Bronchial epithelial cell (primary cell): ENCODE results near the gene SUGP2. TPM values are rescaled to one million over a fixed set of nuclear protein-coding genes. Genes with fewer than 3 reads are reported as not detected.

Source experiments
- DNase-seq: peaks from one replicate; pipeline ENCODE4 v3.0.0-alpha.2; 2010; ENCODE audit warnings: low read depth
- FAIRE-seq: peaks from 2 replicates; lab custom pipeline; 2011; peaks lifted over from hg19 to GRCh38; lab: Jason Lieb, UNC
- H3K27me3 ChIP-seq: 2 replicates; pipeline ENCODE4 v1.5.1; 2011; ENCODE audit warnings: low read length; ENCODE audit not compliant: control insufficient read depth, insufficient read depth
- H3K36me3 ChIP-seq: 2 replicates; pipeline ENCODE4 v1.5.1; 2011; ENCODE audit warnings: low read length; ENCODE audit not compliant: control insufficient read depth, insufficient read depth
- H3K4me3 ChIP-seq: 2 replicates; pipeline ENCODE4 v1.5.1; 2011; ENCODE audit warnings: mild to moderate bottlenecking, low read depth, low read length, control low read depth
- CTCF ChIP-seq: IDR thresholded peaks from 2 replicates; pipeline ENCODE4 v1.5.1; 2011; ENCODE audit warnings: mild to moderate bottlenecking, moderate library complexity, low read length, control low read depth, inconsistent platforms; ENCODE audit not compliant: insufficient read depth, severe bottlenecking
- total RNA-seq: library from RNA; depleted of rRNA; stranded (reverse); fragments of >200 nt; gene quantifications from 2 replicates; pipeline ENCODE4 v1.2.1, GENCODE V29; 2014

Gene SUGP2
- total RNA-seq, 1 donor from 2014 or later, result 21.6 TPM

DNA sequence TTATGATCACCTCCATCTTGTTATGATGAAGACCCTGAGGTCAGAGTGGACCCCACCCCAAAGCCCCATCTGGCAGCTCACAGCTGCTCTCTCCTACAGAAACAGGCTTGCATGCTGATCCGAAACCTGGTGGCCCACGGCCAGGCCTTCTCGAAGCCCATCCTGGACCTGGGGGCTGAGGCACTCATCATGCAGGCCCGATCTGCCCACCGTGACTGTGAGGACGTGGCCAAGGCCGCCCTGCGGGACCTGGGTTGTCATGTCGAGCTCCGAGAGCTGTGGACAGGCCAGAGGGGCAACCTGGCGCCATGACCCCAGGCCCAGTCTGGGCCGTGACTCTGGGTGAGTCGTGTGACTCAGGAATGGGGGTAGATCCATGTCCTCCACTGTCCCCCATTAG lies 24.0 kb upstream of the SUGP2 start:
- DNase-seq (no peak), FAIRE-seq (no peak)
- no peak for TF ChIP-seq CTCF
- Histone ChIP-seq H3K4me3 (no peak overlapping the region), H3K27me3 (no peaks in the 10 kb centered on the region), H3K36me3 (peaks cover 32% of the 10 kb centered on the region)

- FAIRE-seq, result no peak
- no peak for TF ChIP-seq CTCF
- peaks cover 38% of the 10 kb centered on the region for H3K36me3 ChIP-seq
Observed at GRCh38 chr19:19056636-19057275, 23.4 kb upstream of the SUGP2 start.

DNA sequence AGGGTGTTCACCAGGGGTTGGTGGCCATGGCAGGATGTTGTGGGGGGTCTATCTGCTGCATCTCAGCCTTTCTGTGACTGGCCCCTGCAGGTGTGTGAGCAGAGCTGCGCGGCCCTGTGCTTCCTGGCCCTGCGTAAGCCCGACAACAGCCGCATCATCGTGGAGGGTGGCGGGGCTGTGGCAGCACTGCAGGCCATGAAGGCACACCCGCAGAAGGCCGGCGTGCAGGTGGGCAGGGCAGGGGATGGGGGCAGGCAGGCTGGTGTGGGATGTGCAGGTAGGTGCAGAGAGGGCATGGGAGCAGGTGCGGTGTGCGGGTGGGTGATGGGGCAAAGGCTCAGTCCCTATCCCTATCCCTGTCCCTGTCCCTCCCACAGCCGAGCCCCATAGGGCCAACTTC lies 22.4 kb upstream of the SUGP2 start:
- FAIRE-seq, result no peak
- no peak for TF ChIP-seq CTCF
- Histone ChIP-seq H3K4me3 (no peak overlapping the region), H3K36me3 (peaks cover 40% of the 10 kb centered on the region), H3K27me3 (no peaks in the 10 kb centered on the region)
- DNase-seq, result no peak

More at GRCh38 chr19:19056636-19057275, 23.4 kb upstream of the SUGP2 start:
- DNase-seq, result no peak
- Histone ChIP-seq H3K27me3 (no peaks in the 10 kb centered on the region), H3K4me3 (no peak overlapping the region)

DNA sequence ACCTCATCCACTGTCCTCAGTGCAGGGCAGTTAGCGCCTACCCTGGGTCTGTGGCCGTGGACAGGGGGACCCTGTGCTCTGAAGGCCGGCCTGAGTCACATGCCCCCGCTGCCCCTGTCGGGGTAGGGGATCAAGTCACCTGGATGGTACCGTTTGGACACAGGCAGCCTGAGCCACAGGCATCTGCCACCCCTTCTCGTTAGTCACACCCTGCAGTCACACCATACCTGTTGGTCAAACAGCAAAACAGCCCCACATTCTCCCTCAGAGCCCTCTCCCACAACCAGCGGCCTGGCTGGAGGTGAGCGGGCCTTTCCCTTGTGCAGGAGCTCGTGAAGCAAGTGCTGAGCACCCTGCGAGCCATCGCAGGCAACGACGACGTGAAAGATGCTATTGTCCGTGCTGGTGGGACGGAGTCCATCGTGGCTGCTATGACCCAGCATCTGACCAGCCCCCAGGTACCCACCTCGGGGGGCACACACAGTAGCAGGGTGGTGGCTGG lies 21.7 kb upstream of the SUGP2 start:
- no peak overlapping the region for H3K4me3 ChIP-seq
- FAIRE-seq (no peak), DNase-seq (no peak)
- H3K27me3 ChIP-seq, result no peaks in the 10 kb centered on the region
- peaks cover 40% of the 10 kb centered on the region for H3K36me3 ChIP-seq
- no peak for TF ChIP-seq CTCF

DNA sequence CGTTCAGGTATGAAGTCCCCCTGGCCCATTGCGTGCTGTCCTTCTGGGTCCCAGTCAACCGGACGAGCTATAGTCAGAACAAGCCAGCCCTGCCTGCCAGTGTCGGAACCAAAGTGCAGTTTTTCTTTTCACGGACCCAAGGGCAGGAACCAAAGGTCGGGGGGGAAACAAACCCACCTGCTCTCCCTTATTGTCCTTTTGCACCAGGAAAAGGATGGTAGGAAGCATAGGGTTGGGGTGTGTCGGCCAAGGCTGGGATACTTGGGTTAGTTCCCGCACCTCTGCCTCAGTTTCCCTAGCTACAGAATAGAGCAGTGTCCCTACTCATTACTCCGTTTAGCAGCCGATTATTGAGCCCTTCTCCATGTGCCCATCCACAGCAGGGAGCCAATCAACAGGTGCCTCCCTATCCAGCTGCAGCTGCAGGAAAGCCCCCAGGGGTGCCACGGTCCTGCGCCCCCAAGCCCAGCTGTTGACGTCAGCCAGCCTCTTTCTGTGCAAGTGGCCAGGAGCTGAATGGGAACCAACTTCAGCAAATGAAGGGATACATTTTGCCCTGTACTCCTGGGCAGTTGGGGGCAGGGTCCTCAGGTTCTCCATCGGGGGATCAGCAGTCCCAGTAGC lies 21.1 kb upstream of the SUGP2 start:
- H3K36me3 ChIP-seq, result peaks cover 40% of the 10 kb centered on the region
- no peak for FAIRE-seq
- TF ChIP-seq CTCF, result no peak

More for the DNA sequence above, 21.1 kb upstream of the SUGP2 start:
- Histone ChIP-seq H3K4me3 (no peak overlapping the region), H3K27me3 (no peaks in the 10 kb centered on the region)
- no peak for DNase-seq
